Smooth muscle cell (in vitro differentiated cells): ENCODE measurements around the gene C11orf21. TPM values are rescaled to one million over a fixed set of nuclear protein-coding genes. Genes with fewer than 3 reads are reported as not detected.

Experiments used
- DNase-seq: peaks from one replicate; lab custom pipeline; 2025; ENCODE audit not compliant: unreplicated experiment; lab: John Stamatoyannopoulos, UW
- H2AFZ ChIP-seq: fragments of 200-600 bp; sonication (generic); 2 replicates; pipeline ENCODE4 v1.6.0; 2016; ENCODE audit warnings: antibody characterized with exemption, low read depth, mild to moderate bottlenecking
- H3F3A ChIP-seq: fragments of 200-600 bp; sonication (generic); 2 replicates; pipeline ENCODE4 v1.6.0; 2017; ENCODE audit warnings: antibody characterized with exemption, low read depth
- H3K27ac ChIP-seq: fragments of 200-600 bp; sonication (generic); 2 replicates; pipeline ENCODE4 v1.5.1; 2016; ENCODE audit warnings: low read depth, mild to moderate bottlenecking
- H3K27me3 ChIP-seq: fragments of 200-600 bp; sonication (generic); 2 replicates; pipeline ENCODE4 v1.6.1; 2016; ENCODE audit warnings: low read depth, mild to moderate bottlenecking
- H3K36me3 ChIP-seq: fragments of 200-600 bp; sonication (generic); 2 replicates; pipeline ENCODE4 v1.5.1; 2016; ENCODE audit warnings: low read depth
- H3K4me1 ChIP-seq: fragments of 200-600 bp; sonication (generic); 2 replicates; pipeline ENCODE4 v1.5.1; 2016; ENCODE audit warnings: low read depth
- H3K4me2 ChIP-seq: fragments of 200-600 bp; sonication (generic); 2 replicates; pipeline ENCODE4 v1.6.0; 2016; ENCODE audit warnings: mild to moderate bottlenecking
- H3K4me3 ChIP-seq: fragments of 200-600 bp; sonication (generic); 2 replicates; pipeline ENCODE4 v1.5.1; 2016; ENCODE audit warnings: mild to moderate bottlenecking
- H3K79me2 ChIP-seq: fragments of 200-600 bp; sonication (generic); 2 replicates; pipeline ENCODE4 v1.6.0; 2016; ENCODE audit warnings: low read depth, mild to moderate bottlenecking
- H3K9ac ChIP-seq: fragments of 200-600 bp; sonication (generic); 2 replicates; pipeline ENCODE4 v1.6.0; 2016; ENCODE audit warnings: low read depth
- H3K9me3 ChIP-seq: fragments of 200-600 bp; sonication (generic); replicated peaks from 2 replicates; pipeline ENCODE4 v1.5.1; 2016; ENCODE audit warnings: low read depth
- H4K20me1 ChIP-seq: fragments of 200-600 bp; sonication (generic); 2 replicates; pipeline ENCODE4 v1.6.0; 2016; ENCODE audit warnings: low read depth
- CTCF ChIP-seq: fragments of 200-600 bp; sonication (generic); IDR thresholded peaks from 2 replicates; pipeline ENCODE4 v1.5.1; 2017; ENCODE audit warnings: borderline replicate concordance, mild to moderate bottlenecking, antibody characterized with exemption; ENCODE audit not compliant: insufficient read depth, poor library complexity, severe bottlenecking
- WGBS: methylation state at CpG from one replicate; pipeline ENCODE4 v1.1.7; 2016; ENCODE audit warnings: low lambda C conversion rate; 5-methylcytosine and 5-hydroxymethylcytosine counted together
- polyA plus RNA-seq: library from polyadenylated mRNA; unstranded; fragments of >200 nt; fragmentation: Nextera tagmentation; extraction: Ambion mirVana; gene quantifications from 2 replicates; pipeline ENCODE4 v1.2.1, GENCODE V29; 2016
- total RNA-seq: library from RNA; depleted of rRNA; stranded (reverse); fragments of >200 nt; gene quantifications from 2 replicates; pipeline ENCODE4 v1.2.3, GENCODE V29; 2014

C11orf21 gene
- total and polyA plus RNA-seq, 2 experiments from 2014 or later: not detected

DNA sequence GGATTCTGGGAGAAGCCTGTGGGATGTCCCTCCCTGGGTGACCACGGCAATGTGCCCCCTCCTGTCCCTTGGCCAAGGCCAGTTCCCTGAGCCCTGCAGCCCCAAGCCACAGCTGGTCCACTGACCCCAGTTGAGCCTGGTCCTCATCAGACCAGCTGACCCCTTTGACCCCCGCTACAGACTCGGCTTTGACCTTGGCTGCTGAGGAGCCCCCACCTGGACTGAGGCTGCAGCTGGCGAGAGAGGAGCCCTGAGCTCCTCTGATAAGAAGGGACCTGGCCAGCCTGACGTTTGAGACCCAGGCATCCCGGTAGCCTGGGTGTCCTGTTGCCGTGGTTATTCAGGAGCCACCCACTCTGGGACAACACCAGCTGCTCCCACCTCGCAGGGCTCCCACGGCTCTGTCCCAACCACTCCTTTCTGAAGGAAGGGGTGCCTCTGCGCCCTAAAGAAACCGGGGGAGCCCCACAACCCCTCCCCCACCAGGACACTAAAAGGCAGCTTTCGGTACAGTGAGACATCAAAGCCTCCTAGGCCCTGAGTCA, 34.3 kb downstream of the C11orf21 start:
- 90% methylated on average over 12 of the region's 12 CpGs for WGBS
- H3K4me1 ChIP-seq: peaks cover 4% of the 10 kb centered on the region

DNA sequence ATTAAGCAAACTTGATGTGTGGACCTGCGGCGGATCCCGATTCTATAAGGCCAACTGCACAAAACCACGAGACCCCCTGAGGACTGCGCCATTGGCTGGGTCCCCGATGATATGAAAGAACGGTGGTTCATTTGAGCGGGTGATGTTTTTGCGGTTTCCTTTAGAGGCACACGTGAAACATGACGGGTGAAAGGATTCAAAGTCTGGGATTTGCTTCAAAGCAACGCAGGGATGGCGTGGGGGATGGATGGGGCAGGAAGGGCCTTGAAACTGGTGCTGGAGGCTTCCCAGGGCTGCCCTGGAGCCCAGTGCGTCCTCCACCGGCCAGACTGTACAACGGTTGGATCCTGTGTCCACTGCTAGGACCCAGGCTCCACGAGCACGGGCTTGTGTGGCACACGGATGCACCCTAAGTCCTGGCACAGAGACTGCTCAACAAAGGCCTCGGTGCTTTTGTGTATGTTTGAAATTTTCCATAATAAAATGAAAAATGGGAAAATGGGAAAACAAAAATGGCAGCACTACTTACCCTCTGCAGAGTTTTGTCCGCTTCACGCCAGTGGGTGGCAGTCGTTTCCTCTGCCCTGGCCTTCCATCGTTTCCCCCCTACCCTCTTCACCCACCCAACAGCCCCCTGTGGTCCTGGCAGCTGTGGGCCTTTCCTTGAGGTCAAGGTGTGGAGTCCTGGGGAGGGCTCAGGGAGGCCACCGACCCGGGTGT, 35.0 kb downstream of the C11orf21 start:
- H3K4me2 ChIP-seq: no peak overlapping the region
- H3K9me3 ChIP-seq: no peaks in the 10 kb centered on the region
- H3K36me3 ChIP-seq: no peaks in the 10 kb centered on the region
- H3K4me3 ChIP-seq: no peak overlapping the region
- H4K20me1 ChIP-seq: no peaks in the 10 kb centered on the region
- no peaks in the 10 kb centered on the region for H3F3A ChIP-seq
- H3K4me1 ChIP-seq: peaks cover 4% of the 10 kb centered on the region
- H3K27ac ChIP-seq: no peak overlapping the region
- no peak for DNase-seq
- 95% methylated on average over 26 of the region's 26 CpGs for WGBS
- H3K79me2 ChIP-seq: no peaks in the 10 kb centered on the region
- TF ChIP-seq CTCF: no peak
- H3K27me3 ChIP-seq: peaks cover 56% of the 10 kb centered on the region
- no peak overlapping the region for H2AFZ ChIP-seq
- no peak overlapping the region for H3K9ac ChIP-seq

More for the DNA sequence above, 34.3 kb downstream of the C11orf21 start:
- H3K9me3 ChIP-seq: no peaks in the 10 kb centered on the region
- no peak overlapping the region for H3K4me3 ChIP-seq
- H3K36me3 ChIP-seq: no peaks in the 10 kb centered on the region
- no peak overlapping the region for H3K27ac ChIP-seq
- no peak for DNase-seq
- no peaks in the 10 kb centered on the region for H4K20me1 ChIP-seq
- H3K27me3 ChIP-seq: peaks cover 62% of the 10 kb centered on the region
- H3K9ac ChIP-seq: no peak overlapping the region
- H3K79me2 ChIP-seq: no peaks in the 10 kb centered on the region
- H2AFZ ChIP-seq: no peak overlapping the region
- TF ChIP-seq CTCF: no peak
- H3F3A ChIP-seq: no peaks in the 10 kb centered on the region
- no peak overlapping the region for H3K4me2 ChIP-seq

GRCh38 chr11:2265854-2266585, 35.7 kb downstream of the C11orf21 start:
- Histone ChIP-seq H3K4me1 (peaks cover 4% of the 10 kb centered on the region), H3K36me3 (no peaks in the 10 kb centered on the region), H3K9ac (no peak overlapping the region), H4K20me1 (no peaks in the 10 kb centered on the region), H3K79me2 (no peaks in the 10 kb centered on the region), H2AFZ (no peak overlapping the region), H3F3A (no peaks in the 10 kb centered on the region), H3K27me3 (peaks cover 48% of the 10 kb centered on the region), H3K9me3 (no peaks in the 10 kb centered on the region), H3K27ac (no peak overlapping the region), H3K4me2 (no peak overlapping the region), H3K4me3 (no peak overlapping the region)
- TF ChIP-seq CTCF: no peak
- 95% methylated on average over 24 of the region's 24 CpGs for WGBS
- no peak for DNase-seq
